ENCODE measurements around the gene TMEM45B. TPM values are rescaled to one million over a fixed set of nuclear protein-coding genes. Genes with fewer than 3 reads are reported as not detected.

Gene TMEM45B
- total RNA-seq, 1 donor from 2014 or later, result 28.2 TPM

- peaks cover 19% of the 10 kb centered on the region for H3K36me3 Mint-ChIP-seq
- H3K27ac Mint-ChIP-seq, result peak within 1 kb of the TSS; percentile 91
- DNase-seq (ENCODE audit: extremely low spot score, unreplicated experiment), result peak; percentile 92
- H3K27me3 Mint-ChIP-seq, result no peaks in the 10 kb centered on the region
- peaks cover 21% of the 10 kb centered on the region for H3K4me1 Mint-ChIP-seq (ENCODE audit: unreplicated experiment)
- no peak for TF ChIP-seq CTCF (conservative IDR thresholded peaks at IDR 0.05)
- peak within 1 kb of the TSS; percentile 93 for H3K4me3 Mint-ChIP-seq
- no peaks in the 10 kb centered on the region for H3K9me3 Mint-ChIP-seq
Measured at GRCh38 chr11:129895126-129896041, 79.7 kb downstream of the TMEM45B start, which contains the start of gene NFRKB. TSS of gene NFRKB (minus strand) at chr11:129895578. CDS start at chr11:129892849, 2,729 bp downstream.

- peaks cover 18% of the 10 kb centered on the region for H3K36me3 Mint-ChIP-seq
- H3K9me3 Mint-ChIP-seq, result no peaks in the 10 kb centered on the region
- TF ChIP-seq CTCF (conservative IDR thresholded peaks at IDR 0.05), result no peak
- H3K27ac Mint-ChIP-seq, result peak overlapping the region; percentile 90
- no peaks in the 10 kb centered on the region for H3K27me3 Mint-ChIP-seq
- H3K4me3 Mint-ChIP-seq, result peak overlapping the region; percentile 93
- DNase-seq (ENCODE audit: extremely low spot score, unreplicated experiment), result no peak
- peaks cover 21% of the 10 kb centered on the region for H3K4me1 Mint-ChIP-seq (ENCODE audit: unreplicated experiment)
Measured at GRCh38 chr11:129896062-129896461, 80.4 kb downstream of the TMEM45B start.

- no peak for DNase-seq (ENCODE audit: extremely low spot score, unreplicated experiment)
- Mint-ChIP-seq H3K27me3 (no peaks in the 10 kb centered on the region), H3K27ac (peak overlapping the region; percentile 48), H3K36me3 (peaks cover 29% of the 10 kb centered on the region), H3K9me3 (no peaks in the 10 kb centered on the region), H3K4me1 (ENCODE audit: unreplicated experiment) (no peaks in the 10 kb centered on the region), H3K4me3 (no peak overlapping the region)
- TF ChIP-seq CTCF (conservative IDR thresholded peaks at IDR 0.05), result no peak
Measured at GRCh38 chr11:129905402-129905801, 89.8 kb downstream of the TMEM45B start.

Other genes with a start within 250 kb of the TMEM45B start
- gene NFRKB, start 79.7 kb downstream of the TMEM45B start, total RNA-seq (ENCODE audit: low replicate concordance), result 37.9 and 49.0 TPM in 2 replicates
- gene PRDM10, start 187.0 kb downstream of the TMEM45B start, total RNA-seq (ENCODE audit: low replicate concordance), result 13.2 and 13.4 TPM in 2 replicates